ENCODE measurements around the gene SERTAD4. TPM values are rescaled to one million over a fixed set of nuclear protein-coding genes. Genes with fewer than 3 reads are reported as not detected.

Gene SERTAD4
- total RNA-seq, 1 donor from 2014 or later, result 1.5 TPM

DNA sequence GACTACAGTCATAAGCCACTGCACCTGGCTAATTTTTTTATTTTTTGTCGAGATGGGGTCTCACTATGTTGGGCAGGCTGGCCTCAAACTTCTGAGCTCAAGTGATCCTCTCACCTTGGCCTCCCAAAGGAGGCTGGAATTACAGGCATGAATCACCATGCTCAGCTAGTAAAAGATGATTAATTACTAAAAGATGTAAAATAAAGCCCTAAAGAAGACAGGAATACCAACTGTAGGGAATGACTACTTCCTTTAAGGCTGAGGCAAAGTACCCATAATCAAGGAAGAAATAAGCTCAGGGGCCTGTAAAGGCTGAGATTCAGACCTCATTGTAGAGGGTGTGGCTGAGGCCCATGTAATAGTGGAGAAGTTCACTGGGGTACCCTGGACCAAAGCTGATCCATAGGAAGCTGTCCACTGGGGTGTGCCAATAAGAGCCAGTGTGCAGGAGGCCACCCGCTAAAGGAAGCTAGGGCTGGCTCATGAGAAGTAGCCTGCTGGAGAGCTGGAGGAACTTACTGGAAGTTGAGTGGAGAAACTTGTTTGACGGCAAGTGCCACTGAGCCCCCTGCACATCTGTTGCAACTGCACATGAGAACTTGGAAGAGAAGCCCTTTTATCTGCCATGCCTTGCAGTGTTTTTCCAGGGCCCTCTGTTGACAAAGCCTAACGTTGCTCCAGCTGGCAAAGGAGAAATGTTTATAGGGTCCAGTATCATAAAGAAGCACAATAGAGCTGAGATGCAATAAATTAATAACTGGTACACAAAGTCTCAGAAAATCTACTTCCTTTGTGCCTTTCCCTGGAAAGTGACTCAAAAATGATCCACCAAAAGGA lies 17.8 kb upstream of the SERTAD4 start:
- H3K4me1 Mint-ChIP-seq (ENCODE audit: low read depth, unreplicated experiment), result no peaks in the 10 kb centered on the region
- H3K4me3 Mint-ChIP-seq (ENCODE audit: unreplicated experiment), result no peak overlapping the region
- H3K9me3 Mint-ChIP-seq (ENCODE audit: unreplicated experiment), result peaks cover 2% of the 10 kb centered on the region
- no peaks in the 10 kb centered on the region for H3K27me3 Mint-ChIP-seq (ENCODE audit: unreplicated experiment)
- peaks cover 5% of the 10 kb centered on the region for H3K36me3 Mint-ChIP-seq (ENCODE audit: unreplicated experiment)
- H3K27ac Mint-ChIP-seq (ENCODE audit: unreplicated experiment), result no peak overlapping the region
- DNase-seq, result no peak
- TF ChIP-seq, protein P1, sequence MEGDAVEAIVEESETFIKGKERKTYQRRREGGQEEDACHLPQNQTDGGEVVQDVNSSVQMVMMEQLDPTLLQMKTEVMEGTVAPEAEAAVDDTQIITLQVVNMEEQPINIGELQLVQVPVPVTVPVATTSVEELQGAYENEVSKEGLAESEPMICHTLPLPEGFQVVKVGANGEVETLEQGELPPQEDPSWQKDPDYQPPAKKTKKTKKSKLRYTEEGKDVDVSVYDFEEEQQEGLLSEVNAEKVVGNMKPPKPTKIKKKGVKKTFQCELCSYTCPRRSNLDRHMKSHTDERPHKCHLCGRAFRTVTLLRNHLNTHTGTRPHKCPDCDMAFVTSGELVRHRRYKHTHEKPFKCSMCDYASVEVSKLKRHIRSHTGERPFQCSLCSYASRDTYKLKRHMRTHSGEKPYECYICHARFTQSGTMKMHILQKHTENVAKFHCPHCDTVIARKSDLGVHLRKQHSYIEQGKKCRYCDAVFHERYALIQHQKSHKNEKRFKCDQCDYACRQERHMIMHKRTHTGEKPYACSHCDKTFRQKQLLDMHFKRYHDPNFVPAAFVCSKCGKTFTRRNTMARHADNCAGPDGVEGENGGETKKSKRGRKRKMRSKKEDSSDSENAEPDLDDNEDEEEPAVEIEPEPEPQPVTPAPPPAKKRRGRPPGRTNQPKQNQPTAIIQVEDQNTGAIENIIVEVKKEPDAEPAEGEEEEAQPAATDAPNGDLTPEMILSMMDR (IDR thresholded peaks at IDR 0.05; ENCODE audit: partially characterized antibody, unreplicated experiment), result no peak

DNA sequence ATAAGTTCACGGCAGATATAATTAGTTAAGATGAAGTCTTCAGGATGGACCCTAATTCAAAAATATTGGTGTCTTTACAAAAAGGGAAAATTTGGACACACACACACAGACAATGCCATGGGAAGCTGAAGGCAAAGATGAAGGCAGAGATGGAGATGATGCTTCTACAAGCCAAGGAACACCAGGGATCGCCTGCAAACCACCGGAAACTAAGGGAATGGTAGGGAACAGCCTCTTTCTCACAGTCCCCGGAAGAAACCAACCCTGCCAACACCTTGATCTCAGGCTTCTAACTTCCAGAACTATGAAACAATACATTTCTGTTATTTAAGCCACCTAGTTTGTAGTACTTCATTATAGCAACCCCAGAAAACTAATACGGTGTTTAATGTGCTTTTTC lies 15.1 kb upstream of the SERTAD4 start:
- TF ChIP-seq, protein P1 (IDR thresholded peaks at IDR 0.05; ENCODE audit: partially characterized antibody, unreplicated experiment), result no peak
- no peak for DNase-seq
- H3K27ac Mint-ChIP-seq (ENCODE audit: unreplicated experiment), result no peak overlapping the region
- H3K9me3 Mint-ChIP-seq (ENCODE audit: unreplicated experiment), result peaks cover 2% of the 10 kb centered on the region
- peaks cover 5% of the 10 kb centered on the region for H3K36me3 Mint-ChIP-seq (ENCODE audit: unreplicated experiment)
- H3K4me3 Mint-ChIP-seq (ENCODE audit: unreplicated experiment), result no peak overlapping the region
- no peaks in the 10 kb centered on the region for H3K4me1 Mint-ChIP-seq (ENCODE audit: low read depth, unreplicated experiment)
- no peaks in the 10 kb centered on the region for H3K27me3 Mint-ChIP-seq (ENCODE audit: unreplicated experiment)

DNA sequence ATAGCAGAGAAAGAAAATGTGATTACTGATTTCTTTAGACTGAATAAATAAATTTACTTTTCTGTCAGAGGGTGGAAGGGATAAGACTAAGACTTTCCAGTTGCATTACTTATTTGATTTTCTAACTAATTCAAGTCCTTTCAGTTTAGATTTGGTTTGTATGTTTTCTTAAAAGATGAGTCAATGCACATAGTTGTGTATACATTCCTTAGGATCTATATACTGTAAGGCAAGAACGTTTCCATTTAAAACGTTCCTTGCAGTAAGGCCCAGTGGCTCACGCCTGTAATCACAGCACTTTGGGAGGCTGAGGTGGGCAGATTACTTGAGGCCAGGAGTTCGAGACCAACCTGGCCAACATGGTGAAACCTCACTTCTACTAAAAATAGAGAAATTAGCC lies 14.5 kb upstream of the SERTAD4 start:
- Mint-ChIP-seq H3K9me3 (ENCODE audit: unreplicated experiment) (peaks cover 2% of the 10 kb centered on the region), H3K4me3 (ENCODE audit: unreplicated experiment) (no peak overlapping the region), H3K27ac (ENCODE audit: unreplicated experiment) (no peak overlapping the region), H3K36me3 (ENCODE audit: unreplicated experiment) (peaks cover 5% of the 10 kb centered on the region), H3K4me1 (ENCODE audit: low read depth, unreplicated experiment) (no peaks in the 10 kb centered on the region), H3K27me3 (ENCODE audit: unreplicated experiment) (no peaks in the 10 kb centered on the region)
- no peak for DNase-seq
- TF ChIP-seq, protein P1 (IDR thresholded peaks at IDR 0.05; ENCODE audit: partially characterized antibody, unreplicated experiment), result no peak

DNA sequence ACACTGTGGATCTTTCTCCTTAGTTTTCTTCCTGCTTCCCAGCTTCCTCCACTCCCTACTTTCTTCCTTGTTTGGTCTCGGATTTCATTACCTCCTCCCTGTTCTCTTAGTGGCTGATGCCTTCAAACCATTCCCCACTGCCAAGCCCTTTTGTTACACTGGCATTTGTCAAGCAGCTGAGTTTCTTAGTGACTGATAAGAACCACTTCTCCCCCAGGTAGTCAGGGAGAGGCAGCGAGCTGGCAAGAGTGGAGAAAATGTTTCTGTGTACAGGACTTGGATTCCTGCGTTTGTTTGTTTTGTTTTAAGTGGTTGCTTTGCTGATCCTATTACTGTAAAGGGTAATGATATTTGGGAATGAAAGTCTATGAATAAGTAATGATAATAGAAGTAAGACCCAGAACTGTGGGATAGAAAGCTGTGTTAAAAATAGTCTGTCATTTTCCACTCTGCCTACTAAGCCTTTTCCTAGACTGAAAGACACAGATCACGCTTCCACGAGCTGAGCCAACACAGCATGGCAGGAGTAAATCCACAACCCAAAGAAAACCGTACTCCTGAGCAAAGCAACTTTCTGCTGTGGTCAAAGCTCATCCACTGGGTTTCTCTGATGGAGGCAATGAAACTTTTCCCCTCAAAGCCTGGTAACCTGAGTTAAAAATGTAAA lies 10.1 kb upstream of the SERTAD4 start:
- Mint-ChIP-seq H3K27ac (ENCODE audit: unreplicated experiment) (no peak overlapping the region), H3K4me1 (ENCODE audit: low read depth, unreplicated experiment) (no peaks in the 10 kb centered on the region), H3K27me3 (ENCODE audit: unreplicated experiment) (no peaks in the 10 kb centered on the region), H3K9me3 (ENCODE audit: unreplicated experiment) (no peaks in the 10 kb centered on the region), H3K4me3 (ENCODE audit: unreplicated experiment) (no peak overlapping the region), H3K36me3 (ENCODE audit: unreplicated experiment) (no peaks in the 10 kb centered on the region)
- TF ChIP-seq, protein P1 (IDR thresholded peaks at IDR 0.05; ENCODE audit: partially characterized antibody, unreplicated experiment), result no peak
- no peak for DNase-seq
